Keratinocyte (primary cell): ENCODE measurements around the gene IGF1R. TPM values are rescaled to one million over a fixed set of nuclear protein-coding genes. Genes with fewer than 3 reads are reported as not detected.

Experiments
- DNase-seq: peaks from one replicate; pipeline ENCODE4 v3.0.0-alpha.2; 2011; ENCODE audit warnings: low read depth, missing footprints, low spot score
- FAIRE-seq: peaks from 2 replicates; lab custom pipeline; 2011; peaks lifted over from hg19 to GRCh38; lab: Jason Lieb, UNC
- H2AFZ ChIP-seq: 2 replicates; pipeline ENCODE4 v1.6.0; 2012; ENCODE audit warnings: low read length, control low read depth, inconsistent platforms; ENCODE audit not compliant: control insufficient read depth
- H3K27ac ChIP-seq: 2 replicates; pipeline ENCODE4 v1.5.1; 2011; ENCODE audit warnings: low read length; ENCODE audit not compliant: control insufficient read depth, insufficient read depth
- H3K27me3 ChIP-seq: 3 replicates; pipeline ENCODE4 v1.6.0; 2011; ENCODE audit warnings: low read length; ENCODE audit not compliant: control insufficient read depth, insufficient read depth; ENCODE audit errors: extremely low read depth
- H3K36me3 ChIP-seq, 2 experiments: 2 replicates in 1 of 2; 3 replicates in 1 of 2; pipeline ENCODE4 v1.5.1; 2011; ENCODE audit warnings: low read length in 2 of 2, mild to moderate bottlenecking in 1 of 2; ENCODE audit not compliant: control insufficient read depth in 2 of 2, insufficient read depth in 2 of 2; ENCODE audit errors: extremely low read depth in 1 of 2
- H3K4me1 ChIP-seq: 3 replicates; pipeline ENCODE4 v1.5.1; 2011; ENCODE audit warnings: low read length; ENCODE audit not compliant: control insufficient read depth, insufficient read depth; ENCODE audit errors: extremely low read depth
- H3K4me2 ChIP-seq: 3 replicates; pipeline ENCODE4 v1.6.0; 2011; ENCODE audit warnings: low read depth, low read length; ENCODE audit not compliant: control insufficient read depth, insufficient read depth; ENCODE audit errors: extremely low read depth
- H3K4me3 ChIP-seq, 3 experiments: fragments of 200-600 bp in 1 of 3; sonication (generic) in 1 of 3; 2 replicates in 2 of 3; 3 replicates in 1 of 3; pipeline ENCODE4 v1.5.1; 2011 to 2016; ENCODE audit warnings: low read length in 3 of 3, mild to moderate bottlenecking in 3 of 3, control low read depth in 2 of 3, inconsistent platforms in 1 of 3, low read depth in 1 of 3, mixed read lengths in 1 of 3, mixed run types in 1 of 3, moderate library complexity in 1 of 3; ENCODE audit not compliant: control insufficient read depth in 2 of 3, insufficient read depth in 2 of 3; ENCODE audit errors: extremely low read depth in 1 of 3
- H3K79me2 ChIP-seq: 2 replicates; pipeline ENCODE4 v1.6.0; 2012; ENCODE audit warnings: low read length; ENCODE audit not compliant: control insufficient read depth, insufficient read depth
- H3K9ac ChIP-seq: 3 replicates; pipeline ENCODE4 v1.6.0; 2011; ENCODE audit warnings: low read length; ENCODE audit not compliant: control insufficient read depth, insufficient read depth; ENCODE audit errors: extremely low read depth
- H3K9me1 ChIP-seq: 3 replicates; pipeline ENCODE4 v1.6.0; 2011; ENCODE audit warnings: low read length; ENCODE audit not compliant: control insufficient read depth, insufficient read depth; ENCODE audit errors: extremely low read depth
- H3K9me3 ChIP-seq: 2 replicates; pipeline ENCODE4 v1.5.1; 2012; ENCODE audit warnings: low read depth, low read length; ENCODE audit not compliant: control insufficient read depth
- H4K20me1 ChIP-seq: 3 replicates; pipeline ENCODE4 v1.6.0; 2011; ENCODE audit warnings: low read length; ENCODE audit not compliant: control insufficient read depth, insufficient read depth; ENCODE audit errors: extremely low read depth
- EZH2 ChIP-seq: IDR thresholded peaks from one replicate; pipeline ENCODE4 v1.6.1; 2012; ENCODE audit warnings: inconsistent platforms, mild to moderate bottlenecking, low read length, moderate library complexity
- dilution Hi-C: fragments of 300-500 bp; cut with MboI; formaldehyde crosslinking; loops from one replicate; pipeline ENCODE4 v1.7.0; 2020; ENCODE audit warnings: low sequenced_read_pairs; ENCODE audit not compliant: extremely low pct_ligation_motif_present
- polyA plus RNA-seq, 5 experiments: library from polyadenylated mRNA; depleted of rRNA in 3 of 5; stranded (reverse) in 3 of 5; stranded (forward) in 1 of 5; unstranded in 1 of 5; fragments of >200 nt; gene quantifications; 1 replicate in 1 of 5; 2 replicates in 3 of 5; 3 replicates in 1 of 5; pipeline versions ENCODE4 v1.2.1 to v1.2.3, GENCODE V29; 2011 to 2012; ENCODE audit warnings: missing spikeins in 2 of 5, low read depth in 1 of 5, low replicate concordance in 1 of 5
- TF ChIP-seq, protein P1 (sequence below), 3 experiments: IDR thresholded peaks in 1 of 3; conservative IDR thresholded peaks in 1 of 3; optimal IDR thresholded peaks in 1 of 3; 2 replicates in 2 of 3; 3 replicates in 1 of 3; pipeline versions ENCODE3 to v1.5.1; 2011; ENCODE audit warnings: low read length in 3 of 3, mild to moderate bottlenecking in 3 of 3, moderate library complexity in 2 of 3, control low read depth in 1 of 3, inconsistent platforms in 1 of 3; ENCODE audit not compliant: insufficient read depth in 2 of 3; ENCODE audit errors: extremely low read depth in 1 of 3

The IGF1R gene
- polyA plus RNA-seq, 1 donor (not counting 4 experiments of a cell fraction or from before 2014, with no cell fraction given) = 14.5 TPM

GRCh38 chr15:98917417-98917816 is 269.1 kb downstream of the IGF1R start:
- no peaks in the 10 kb centered on the region for H3K9me1 ChIP-seq
- FAIRE-seq = no peak

DNA sequence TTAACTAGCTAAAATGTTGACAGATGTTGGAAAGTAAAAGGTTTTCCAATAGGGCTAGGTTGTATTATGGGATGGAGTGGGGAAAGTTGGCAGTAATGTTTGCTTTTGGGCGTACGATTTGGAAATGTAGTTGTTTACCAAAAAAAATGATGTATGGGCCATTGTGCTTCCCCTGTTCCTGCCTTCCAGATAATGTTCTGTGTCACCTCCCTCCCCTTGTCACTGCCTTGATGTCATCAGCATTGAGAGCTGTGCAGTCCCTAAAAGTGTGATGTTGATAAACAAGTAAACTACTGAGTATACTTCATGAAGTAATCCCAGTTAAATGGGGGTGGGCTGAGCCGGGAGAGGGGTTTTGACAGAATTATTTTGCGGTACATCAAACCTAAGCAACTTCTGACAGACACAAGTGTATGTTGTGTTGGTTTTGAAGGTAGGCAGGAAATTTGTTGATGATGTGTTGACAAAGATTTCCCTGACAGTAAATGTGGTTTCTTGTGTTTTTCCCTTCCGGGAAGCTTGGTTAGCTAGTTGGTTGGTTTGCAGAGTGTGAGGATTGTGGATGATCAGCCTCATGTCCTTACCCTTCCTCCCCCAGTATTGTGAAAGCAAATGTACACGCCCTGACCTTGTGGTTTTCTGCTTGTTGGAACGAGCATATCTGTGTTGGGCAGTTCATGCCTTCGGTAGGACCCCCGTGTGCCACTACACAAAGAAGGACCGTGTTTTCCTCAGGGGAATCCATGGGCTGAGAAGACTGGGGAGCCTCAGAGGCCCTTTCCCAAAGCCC is 271.9 kb downstream of the IGF1R start:
- Histone ChIP-seq H3K36me3 (peaks cover 30 to 37% of the 10 kb centered on the region in 2 experiments), H3K9me3 (no peaks in the 10 kb centered on the region), H2AFZ (no peak overlapping the region), H3K4me2 (no peak overlapping the region), H3K27ac (no peak overlapping the region), H3K4me3 (no peak overlapping the region), H3K9me1 (no peaks in the 10 kb centered on the region), H3K27me3 (no peaks in the 10 kb centered on the region), H3K4me1 (peaks cover 2% of the 10 kb centered on the region), H4K20me1 (no peaks in the 10 kb centered on the region), H3K79me2 (no peaks in the 10 kb centered on the region), H3K9ac (no peak overlapping the region)
- no peak for DNase-seq
- no peak for FAIRE-seq
- dilution Hi-C loops = no loop called here
- TF ChIP-seq EZH2 = no peak
- TF ChIP-seq, protein P1, sequence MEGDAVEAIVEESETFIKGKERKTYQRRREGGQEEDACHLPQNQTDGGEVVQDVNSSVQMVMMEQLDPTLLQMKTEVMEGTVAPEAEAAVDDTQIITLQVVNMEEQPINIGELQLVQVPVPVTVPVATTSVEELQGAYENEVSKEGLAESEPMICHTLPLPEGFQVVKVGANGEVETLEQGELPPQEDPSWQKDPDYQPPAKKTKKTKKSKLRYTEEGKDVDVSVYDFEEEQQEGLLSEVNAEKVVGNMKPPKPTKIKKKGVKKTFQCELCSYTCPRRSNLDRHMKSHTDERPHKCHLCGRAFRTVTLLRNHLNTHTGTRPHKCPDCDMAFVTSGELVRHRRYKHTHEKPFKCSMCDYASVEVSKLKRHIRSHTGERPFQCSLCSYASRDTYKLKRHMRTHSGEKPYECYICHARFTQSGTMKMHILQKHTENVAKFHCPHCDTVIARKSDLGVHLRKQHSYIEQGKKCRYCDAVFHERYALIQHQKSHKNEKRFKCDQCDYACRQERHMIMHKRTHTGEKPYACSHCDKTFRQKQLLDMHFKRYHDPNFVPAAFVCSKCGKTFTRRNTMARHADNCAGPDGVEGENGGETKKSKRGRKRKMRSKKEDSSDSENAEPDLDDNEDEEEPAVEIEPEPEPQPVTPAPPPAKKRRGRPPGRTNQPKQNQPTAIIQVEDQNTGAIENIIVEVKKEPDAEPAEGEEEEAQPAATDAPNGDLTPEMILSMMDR (optimal IDR thresholded peaks at IDR 0.05 in 1 of 3, IDR thresholded peaks at IDR 0.05 in 1 of 3, conservative IDR thresholded peaks at IDR 0.05 in 1 of 3; ENCODE audit: extremely low read depth in 1 of 3, insufficient read depth in 2 of 3, low read length in 3 of 3) = no peak

More at GRCh38 chr15:98917417-98917816, 269.1 kb downstream of the IGF1R start:
- no peak overlapping the region for H3K4me2 ChIP-seq
- peaks cover 15% of the 10 kb centered on the region for H3K4me1 ChIP-seq
- H3K9me3 ChIP-seq = no peaks in the 10 kb centered on the region
- no peak overlapping the region for H2AFZ ChIP-seq
- DNase-seq = no peak
- TF ChIP-seq, protein P1 (optimal IDR thresholded peaks at IDR 0.05 in 1 of 3, IDR thresholded peaks at IDR 0.05 in 1 of 3, conservative IDR thresholded peaks at IDR 0.05 in 1 of 3; ENCODE audit: extremely low read depth in 1 of 3, insufficient read depth in 2 of 3, low read length in 3 of 3) = no peak
- TF ChIP-seq EZH2 = no peak
- no peaks in the 10 kb centered on the region for H3K27me3 ChIP-seq
- no peak overlapping the region for H3K9ac ChIP-seq
- dilution Hi-C loops = no loop called here
- H4K20me1 ChIP-seq = no peaks in the 10 kb centered on the region
- no peak overlapping the region for H3K27ac ChIP-seq
- no peak overlapping the region for H3K4me3 ChIP-seq
- peaks cover 23 to 24% of the 10 kb centered on the region in 2 experiments for H3K36me3 ChIP-seq
- no peaks in the 10 kb centered on the region for H3K79me2 ChIP-seq
